BE2C (cell line): Measurements from ENCODE around the gene SF3A2.

ENCODE experiments used
- DNase-seq: peaks from one replicate; pipeline ENCODE4 v3.0.0-alpha.2; 2020
- H3K27me3 ChIP-seq: fragments of 250-450 bp; sonication (Bioruptor Pico); 2 replicates; pipeline ENCODE4 v1.5.1; 2020; ENCODE audit warnings: mild to moderate bottlenecking
- H3K36me3 ChIP-seq: fragments of 250-450 bp; sonication (Bioruptor Pico); 2 replicates; pipeline ENCODE4 v1.5.1; 2020; ENCODE audit warnings: mild to moderate bottlenecking
- H3K4me1 ChIP-seq: fragments of 250-450 bp; sonication (Bioruptor Pico); 2 replicates; pipeline ENCODE4 v1.5.1; 2020
- H3K4me3 ChIP-seq: 2 replicates; pipeline ENCODE4 v1.5.1; 2011; ENCODE audit warnings: low read depth, low read length
- H3K9me3 ChIP-seq: fragments of 250-450 bp; sonication (Bioruptor Pico); 2 replicates; pipeline ENCODE4 v1.5.1; 2020
- TF ChIP-seq, protein P1 (sequence below): IDR thresholded peaks from 2 replicates; pipeline ENCODE4 v1.5.1; 2012; ENCODE audit warnings: mild to moderate bottlenecking, low read depth, low read length

Gene SF3A2

DNA sequence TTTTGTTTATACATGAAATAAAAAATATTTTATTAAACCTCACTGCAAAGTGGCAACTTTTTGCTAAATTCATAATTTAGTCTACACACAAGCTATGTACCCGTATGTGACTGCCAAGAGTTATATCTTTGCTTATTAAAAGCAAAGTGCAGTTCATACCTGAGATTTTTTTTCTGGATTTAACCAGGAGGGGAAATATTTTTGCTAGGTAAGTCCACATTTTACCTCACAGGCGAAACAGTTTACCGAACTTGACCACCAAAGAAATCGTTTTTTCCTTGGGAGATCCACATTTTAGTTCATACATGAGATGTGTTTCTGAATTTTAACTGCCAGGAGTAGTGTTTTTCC is 31.8 kb downstream of the SF3A2 start:
- Histone ChIP-seq H3K36me3 (peaks cover 31% of the 10 kb centered on the region), H3K4me1 (peaks cover 18% of the 10 kb centered on the region), H3K4me3 (peak overlapping the region; percentile 82)

DNA sequence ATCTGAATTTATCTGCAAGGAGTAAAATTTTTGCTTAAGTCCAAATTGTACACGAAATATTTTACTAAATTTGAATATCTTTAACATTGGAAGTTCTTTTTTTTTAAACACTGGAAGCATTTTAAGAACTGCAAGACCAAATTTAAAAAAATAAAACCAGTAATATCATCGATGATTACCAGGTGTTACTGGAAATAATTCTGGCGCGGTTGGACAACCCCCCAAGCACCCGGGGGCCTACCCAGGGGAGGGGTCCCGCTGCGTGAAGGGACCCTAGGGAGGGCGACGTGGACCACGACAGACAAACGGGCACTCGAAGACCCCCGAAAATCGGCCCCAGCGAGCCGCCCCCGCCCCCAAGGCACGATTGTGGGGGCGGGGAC is 32.2 kb downstream of the SF3A2 start:
- peaks cover 18% of the 10 kb centered on the region for H3K4me1 ChIP-seq
- DNase-seq, result no peak
- no peaks in the 10 kb centered on the region for H3K9me3 ChIP-seq
- TF ChIP-seq, protein P1, sequence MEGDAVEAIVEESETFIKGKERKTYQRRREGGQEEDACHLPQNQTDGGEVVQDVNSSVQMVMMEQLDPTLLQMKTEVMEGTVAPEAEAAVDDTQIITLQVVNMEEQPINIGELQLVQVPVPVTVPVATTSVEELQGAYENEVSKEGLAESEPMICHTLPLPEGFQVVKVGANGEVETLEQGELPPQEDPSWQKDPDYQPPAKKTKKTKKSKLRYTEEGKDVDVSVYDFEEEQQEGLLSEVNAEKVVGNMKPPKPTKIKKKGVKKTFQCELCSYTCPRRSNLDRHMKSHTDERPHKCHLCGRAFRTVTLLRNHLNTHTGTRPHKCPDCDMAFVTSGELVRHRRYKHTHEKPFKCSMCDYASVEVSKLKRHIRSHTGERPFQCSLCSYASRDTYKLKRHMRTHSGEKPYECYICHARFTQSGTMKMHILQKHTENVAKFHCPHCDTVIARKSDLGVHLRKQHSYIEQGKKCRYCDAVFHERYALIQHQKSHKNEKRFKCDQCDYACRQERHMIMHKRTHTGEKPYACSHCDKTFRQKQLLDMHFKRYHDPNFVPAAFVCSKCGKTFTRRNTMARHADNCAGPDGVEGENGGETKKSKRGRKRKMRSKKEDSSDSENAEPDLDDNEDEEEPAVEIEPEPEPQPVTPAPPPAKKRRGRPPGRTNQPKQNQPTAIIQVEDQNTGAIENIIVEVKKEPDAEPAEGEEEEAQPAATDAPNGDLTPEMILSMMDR, result no peak
- peaks cover 31% of the 10 kb centered on the region for H3K36me3 ChIP-seq
- H3K27me3 ChIP-seq, result no peaks in the 10 kb centered on the region
- peak overlapping the region; percentile 82 for H3K4me3 ChIP-seq

More for the DNA sequence above, 31.8 kb downstream of the SF3A2 start:
- Histone ChIP-seq H3K27me3 (no peaks in the 10 kb centered on the region), H3K9me3 (no peaks in the 10 kb centered on the region)
- TF ChIP-seq, protein P1, result no peak
- DNase-seq, result no peak

DNA sequence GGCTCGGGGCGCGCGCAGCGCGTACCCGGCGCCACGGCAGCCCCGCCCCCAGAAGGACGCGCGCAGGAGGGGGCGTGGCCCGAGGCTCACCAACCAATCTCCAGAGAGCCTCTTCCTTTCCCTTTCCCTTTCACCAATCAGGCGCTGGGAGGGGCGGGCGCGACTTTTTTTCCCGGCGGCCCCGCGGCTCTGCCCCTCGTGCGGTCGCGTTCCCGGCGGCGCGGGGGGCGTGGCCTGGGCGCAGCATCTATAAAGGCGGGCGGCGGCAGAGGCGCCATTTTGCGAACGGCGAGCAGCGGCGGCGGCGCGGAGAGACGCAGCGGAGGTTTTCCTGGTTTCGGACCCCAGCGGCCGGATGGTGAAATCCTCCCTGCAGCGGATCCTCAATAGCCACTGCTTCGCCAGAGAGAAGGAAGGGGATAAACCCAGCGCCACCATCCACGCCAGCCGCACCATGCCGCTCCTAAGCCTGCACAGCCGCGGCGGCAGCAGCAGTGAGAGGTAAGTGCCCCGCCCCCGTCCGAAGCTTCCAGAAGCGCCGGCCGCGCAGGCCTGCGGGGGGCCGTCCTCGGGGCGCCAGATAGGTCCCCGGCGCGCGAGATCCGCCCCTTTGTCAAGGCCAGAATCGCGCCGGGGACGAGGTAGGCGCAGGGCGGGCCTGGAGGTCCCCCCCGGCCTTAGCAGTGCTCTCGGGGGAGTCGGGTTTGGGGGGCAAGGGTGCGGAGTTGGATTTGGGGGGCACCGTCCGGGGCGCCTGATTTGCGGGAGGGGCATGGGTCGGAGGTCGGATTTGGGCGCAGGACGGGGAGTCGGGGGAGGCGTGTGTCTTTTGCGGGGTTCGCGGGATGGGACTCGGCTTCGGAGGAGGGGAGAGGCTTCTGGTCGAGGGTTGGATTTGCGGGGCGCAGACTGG is 32.9 kb downstream of the SF3A2 start:
- H3K4me1 ChIP-seq, result peaks cover 18% of the 10 kb centered on the region

DNA sequence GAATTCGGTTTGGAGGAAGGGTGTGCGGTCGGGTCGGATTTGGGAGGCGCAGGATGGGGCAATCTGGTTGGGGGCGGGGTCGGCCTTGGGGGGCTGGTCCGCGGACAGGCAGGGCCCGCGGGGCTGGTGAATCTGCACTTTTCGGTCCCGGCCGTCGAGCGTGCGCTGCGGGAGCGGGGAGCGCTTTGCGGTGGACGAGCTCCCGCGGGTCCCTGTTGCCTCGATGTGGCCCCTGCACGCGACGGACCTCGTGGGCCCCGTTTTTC is 33.5 kb downstream of the SF3A2 start:
- H3K36me3 ChIP-seq, result peaks cover 35% of the 10 kb centered on the region
- DNase-seq, result peak; percentile 42

More for the DNA sequence above, 32.9 kb downstream of the SF3A2 start:
- peak; percentile 98 for DNase-seq
- H3K27me3 ChIP-seq, result no peaks in the 10 kb centered on the region
- H3K36me3 ChIP-seq, result peaks cover 35% of the 10 kb centered on the region
- peak overlapping the region; percentile 97 for H3K4me3 ChIP-seq
- H3K9me3 ChIP-seq, result no peaks in the 10 kb centered on the region
- TF ChIP-seq, protein P1, result peak; percentile 12; the same call in 1 of the 2 replicates

DNA sequence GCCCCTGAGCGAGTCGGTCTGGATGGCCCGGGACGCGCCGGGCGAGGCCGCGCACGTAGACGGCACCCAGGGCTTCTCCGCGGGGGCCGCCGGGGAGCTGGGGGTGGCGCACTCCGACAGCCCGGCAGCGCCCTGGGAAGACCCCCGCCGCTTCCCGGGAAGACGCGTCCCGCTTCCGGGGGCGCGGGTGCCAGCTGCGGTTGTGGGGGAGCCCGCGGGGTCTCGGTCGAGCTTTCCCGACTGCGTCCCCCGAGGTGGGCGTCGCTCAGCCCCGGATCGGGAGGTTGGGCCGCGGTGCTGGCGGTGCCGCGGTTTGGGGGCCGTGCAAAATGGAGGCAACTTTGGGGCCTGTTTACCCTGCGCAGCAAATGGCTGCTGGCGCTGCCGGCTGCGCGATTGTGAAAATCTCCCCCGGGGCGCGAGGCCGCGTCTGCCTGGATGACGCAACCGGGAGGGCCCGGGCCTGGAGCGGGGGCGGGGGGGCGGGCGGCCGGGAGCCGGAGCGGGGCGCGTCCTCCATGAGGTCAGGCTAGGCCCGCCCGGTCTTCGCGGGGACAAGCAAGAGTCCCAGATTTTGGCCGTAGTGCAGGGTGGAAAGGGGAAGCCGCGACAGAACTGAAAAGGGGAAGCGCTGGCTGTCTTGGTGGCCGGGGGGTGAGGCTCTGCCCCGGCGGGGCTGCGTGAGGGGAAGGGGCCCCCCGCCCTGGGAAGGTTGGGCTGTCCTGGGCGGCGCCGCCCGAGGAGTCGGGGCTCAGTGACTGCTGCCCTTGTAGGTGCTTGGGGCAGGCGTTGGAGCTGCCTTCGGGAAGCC is 34.0 kb downstream of the SF3A2 start:
- TF ChIP-seq, protein P1, result no peak
- peak; percentile 78 for DNase-seq
- peak overlapping the region; percentile 97 for H3K4me3 ChIP-seq

More for the DNA sequence above, 33.5 kb downstream of the SF3A2 start:
- no peaks in the 10 kb centered on the region for H3K27me3 ChIP-seq
- peaks cover 18% of the 10 kb centered on the region for H3K4me1 ChIP-seq
- peak overlapping the region; percentile 97 for H3K4me3 ChIP-seq
- no peaks in the 10 kb centered on the region for H3K9me3 ChIP-seq
- TF ChIP-seq, protein P1, result no peak

More for the DNA sequence above, 34.0 kb downstream of the SF3A2 start:
- Histone ChIP-seq H3K4me1 (peaks cover 18% of the 10 kb centered on the region), H3K9me3 (no peaks in the 10 kb centered on the region), H3K27me3 (no peaks in the 10 kb centered on the region), H3K36me3 (peaks cover 39% of the 10 kb centered on the region)
